ENCODE measurements around the gene PCLAF.
A peak's percentile ranks its signal among the peaks of the same experiment; 100 is the strongest.
"Not testable (repeated sequence)": the region's sequence is repeated elsewhere in the genome, so short reads cannot be mapped to it uniquely, and the experiment has no call there.

Gene PCLAF

GRCh38 chr15:64383760-64384159, 2.5 kb upstream of the PCLAF start:
- Mint-ChIP-seq H3K36me3 (no peaks in the 10 kb centered on the region), H3K9me3 (ENCODE audit: low read depth) (no peaks in the 10 kb centered on the region), H3K27ac (no peak overlapping the region), H3K4me1 (ENCODE audit: low read depth) (peaks cover 24% of the 10 kb centered on the region), H3K4me3 (no peak overlapping the region), H3K27me3 (peaks cover 1% of the 10 kb centered on the region)

- H3K27me3 Mint-ChIP-seq; H3K36me3 Mint-ChIP-seq; H3K9me3 Mint-ChIP-seq (ENCODE audit: low read depth): not testable (repeated sequence)
- H3K27ac Mint-ChIP-seq: peak overlapping the region; percentile 89
- peaks cover 14% of the 10 kb centered on the region for H3K4me1 Mint-ChIP-seq (ENCODE audit: low read depth)
- peak overlapping the region; percentile 96 for H3K4me3 Mint-ChIP-seq
These were observed 941 bp downstream of the PCLAF start for GRCh38 chr15:64380130-64380870.

GRCh38 chr15:64379216-64379960, 1.9 kb downstream of the PCLAF start:
- H3K27me3 Mint-ChIP-seq: peaks cover 1% of the 10 kb centered on the region
- no peaks in the 10 kb centered on the region for H3K9me3 Mint-ChIP-seq (ENCODE audit: low read depth)
- peak overlapping the region; percentile 96 for H3K4me3 Mint-ChIP-seq
- peaks cover 14% of the 10 kb centered on the region for H3K4me1 Mint-ChIP-seq (ENCODE audit: low read depth)
- H3K27ac Mint-ChIP-seq: no peak overlapping the region
- H3K36me3 Mint-ChIP-seq: peaks cover 2% of the 10 kb centered on the region

- Mint-ChIP-seq H3K4me3 (peak overlapping the region; percentile 18), H3K27ac (no peak overlapping the region), H3K36me3 (peaks cover 2% of the 10 kb centered on the region), H3K27me3 (no peaks in the 10 kb centered on the region), H3K9me3 (ENCODE audit: low read depth) (no peaks in the 10 kb centered on the region), H3K4me1 (ENCODE audit: low read depth) (peaks cover 2% of the 10 kb centered on the region)
These were observed 7.9 kb downstream of the PCLAF start for GRCh38 chr15:64373360-64373759.

GRCh38 chr15:64371383-64371782, 9.9 kb downstream of the PCLAF start:
- H3K27ac Mint-ChIP-seq; H3K4me3 Mint-ChIP-seq; H3K27me3 Mint-ChIP-seq; H3K36me3 Mint-ChIP-seq; H3K4me1 Mint-ChIP-seq (ENCODE audit: low read depth); H3K9me3 Mint-ChIP-seq (ENCODE audit: low read depth): not testable (repeated sequence)

- no peaks in the 10 kb centered on the region for H3K27me3 Mint-ChIP-seq
- no peaks in the 10 kb centered on the region for H3K9me3 Mint-ChIP-seq (ENCODE audit: low read depth)
- no peak overlapping the region for H3K4me3 Mint-ChIP-seq
- no peaks in the 10 kb centered on the region for H3K36me3 Mint-ChIP-seq
- H3K4me1 Mint-ChIP-seq (ENCODE audit: low read depth): peaks cover 2% of the 10 kb centered on the region
- no peak overlapping the region for H3K27ac Mint-ChIP-seq
These were observed 12.1 kb downstream of the PCLAF start for GRCh38 chr15:64369078-64369607.

- peaks cover 5% of the 10 kb centered on the region for H3K4me1 Mint-ChIP-seq (ENCODE audit: low read depth)
- no peak overlapping the region for H3K27ac Mint-ChIP-seq
- no peak overlapping the region for H3K4me3 Mint-ChIP-seq
- H3K9me3 Mint-ChIP-seq (ENCODE audit: low read depth): no peaks in the 10 kb centered on the region
- H3K36me3 Mint-ChIP-seq: no peaks in the 10 kb centered on the region
- H3K27me3 Mint-ChIP-seq: no peaks in the 10 kb centered on the region
These were observed 20.0 kb downstream of the PCLAF start for GRCh38 chr15:64361259-64361658.

GRCh38 chr15:64356710-64357040, 24.6 kb downstream of the PCLAF start:
- Mint-ChIP-seq H3K36me3 (no peaks in the 10 kb centered on the region), H3K9me3 (ENCODE audit: low read depth) (no peaks in the 10 kb centered on the region)

GRCh38 chr15:64355944-64356709, 25.1 kb downstream of the PCLAF start, which contains the start of gene CSNK1G1:
Gene CSNK1G1 (minus strand): TSS chr15:64356173. CDS start chr15:64300499, 55,674 bp downstream.
- H3K27ac Mint-ChIP-seq: peak within 1 kb of the TSS; percentile 89
- H3K4me3 Mint-ChIP-seq: peak within 1 kb of the TSS; percentile 94
- no peaks in the 10 kb centered on the region for H3K9me3 Mint-ChIP-seq (ENCODE audit: low read depth)
- peaks cover 18% of the 10 kb centered on the region for H3K4me1 Mint-ChIP-seq (ENCODE audit: low read depth)
- no peaks in the 10 kb centered on the region for H3K36me3 Mint-ChIP-seq
- H3K27me3 Mint-ChIP-seq: no peaks in the 10 kb centered on the region

More at GRCh38 chr15:64356710-64357040, 24.6 kb downstream of the PCLAF start:
- H3K27me3 Mint-ChIP-seq: no peaks in the 10 kb centered on the region
- H3K4me1 Mint-ChIP-seq (ENCODE audit: low read depth): peaks cover 16% of the 10 kb centered on the region
- H3K27ac Mint-ChIP-seq: peak overlapping the region; percentile 89
- peak overlapping the region; percentile 94 for H3K4me3 Mint-ChIP-seq

GRCh38 chr15:64355348-64355943, 25.8 kb downstream of the PCLAF start:
- Mint-ChIP-seq H3K27ac (peak overlapping the region; percentile 89), H3K4me3 (peak overlapping the region; percentile 94), H3K4me1 (ENCODE audit: low read depth) (peaks cover 20% of the 10 kb centered on the region), H3K27me3 (no peaks in the 10 kb centered on the region), H3K9me3 (ENCODE audit: low read depth) (no peaks in the 10 kb centered on the region), H3K36me3 (no peaks in the 10 kb centered on the region)

GRCh38 chr15:64354688-64355344, 26.4 kb downstream of the PCLAF start:
- Mint-ChIP-seq H3K4me1 (ENCODE audit: low read depth) (peaks cover 20% of the 10 kb centered on the region), H3K27me3 (no peaks in the 10 kb centered on the region), H3K36me3 (no peaks in the 10 kb centered on the region), H3K4me3 (peak overlapping the region; percentile 94), H3K27ac (peak overlapping the region; percentile 89), H3K9me3 (ENCODE audit: low read depth) (no peaks in the 10 kb centered on the region)

- Mint-ChIP-seq H3K4me3 (no peak overlapping the region), H3K27ac (no peak overlapping the region), H3K27me3 (no peaks in the 10 kb centered on the region), H3K36me3 (peaks cover 6% of the 10 kb centered on the region), H3K4me1 (ENCODE audit: low read depth) (peaks cover 17% of the 10 kb centered on the region), H3K9me3 (ENCODE audit: low read depth) (no peaks in the 10 kb centered on the region)
These were observed 30.0 kb downstream of the PCLAF start for GRCh38 chr15:64351265-64351664.

GRCh38 chr15:64349375-64349774, 31.9 kb downstream of the PCLAF start:
- no peaks in the 10 kb centered on the region for H3K9me3 Mint-ChIP-seq (ENCODE audit: low read depth)
- H3K27me3 Mint-ChIP-seq: no peaks in the 10 kb centered on the region
- peaks cover 6% of the 10 kb centered on the region for H3K36me3 Mint-ChIP-seq
- H3K4me1 Mint-ChIP-seq (ENCODE audit: low read depth): peaks cover 18% of the 10 kb centered on the region
- H3K27ac Mint-ChIP-seq: no peak overlapping the region
- H3K4me3 Mint-ChIP-seq: no peak overlapping the region

GRCh38 chr15:64348455-64348854, 32.8 kb downstream of the PCLAF start:
- H3K9me3 Mint-ChIP-seq (ENCODE audit: low read depth): no peaks in the 10 kb centered on the region
- H3K4me1 Mint-ChIP-seq (ENCODE audit: low read depth): peaks cover 22% of the 10 kb centered on the region
- H3K27me3 Mint-ChIP-seq: no peaks in the 10 kb centered on the region
- H3K4me3 Mint-ChIP-seq: no peak overlapping the region
- peaks cover 7% of the 10 kb centered on the region for H3K36me3 Mint-ChIP-seq
- no peak overlapping the region for H3K27ac Mint-ChIP-seq

Data from activated naive CD8-positive, alpha-beta T cell (primary cell).